GM12891 (cell line): ENCODE measurements around the gene IRX5.

Source experiments
- POLR2A ChIP-seq: IDR thresholded peaks from 2 replicates; pipeline ENCODE4 v1.6.1; 2011; ENCODE audit warnings: low read depth, low read length, control low read depth
- POLR2AphosphoS5 ChIP-seq: IDR thresholded peaks from 2 replicates; pipeline ENCODE4 v1.6.1; 2011; ENCODE audit warnings: low read depth, low read length, control low read depth

DNA sequence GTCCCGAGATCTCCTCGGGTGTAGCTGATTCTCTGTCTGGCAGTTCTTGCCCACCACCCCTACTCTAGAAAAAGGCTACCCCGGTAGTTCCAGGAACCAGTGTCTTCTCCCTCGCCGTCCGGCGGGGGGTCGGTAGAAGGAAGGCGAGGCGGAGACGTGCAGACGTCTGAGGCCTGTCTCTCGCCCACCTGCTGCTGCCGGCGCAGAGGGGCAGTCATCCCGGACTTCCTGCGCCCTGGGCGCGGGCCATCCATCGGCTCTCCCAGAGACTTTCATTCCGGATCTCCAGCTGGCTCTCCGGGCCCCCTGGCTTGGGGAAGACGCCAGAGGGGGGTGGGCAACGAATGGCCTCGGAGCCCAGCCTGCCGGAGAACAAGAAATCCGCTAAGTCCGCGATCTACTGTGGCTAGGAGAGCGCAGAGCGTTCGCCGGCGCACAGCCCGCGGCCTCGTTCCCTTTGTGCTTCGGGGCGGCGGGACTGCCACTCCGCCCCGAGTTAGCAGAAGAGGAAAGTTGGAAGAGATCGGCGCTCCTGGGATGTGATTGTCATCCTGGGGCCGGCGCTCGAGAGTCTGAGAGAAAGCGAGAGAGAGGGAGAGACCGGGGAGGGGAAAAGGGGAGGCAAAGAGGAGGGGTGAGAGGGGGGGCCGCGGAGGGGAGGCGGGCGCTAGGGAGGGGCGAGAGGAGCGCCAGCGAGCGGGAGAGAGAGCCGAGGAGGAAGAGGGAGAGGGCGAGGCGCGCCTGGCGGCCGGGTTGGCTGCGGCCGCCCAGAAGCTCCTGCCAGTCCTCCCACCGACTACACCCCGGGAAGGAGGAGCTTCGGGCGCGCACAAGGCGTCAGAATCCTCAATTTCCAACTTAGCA lies at the start of gene IRX5:
- TF ChIP-seq POLR2A (no peak), POLR2AphosphoS5 (no peak)
